Measurements from ENCODE around the gene KCNA10. TPM values are rescaled to one million over a fixed set of nuclear protein-coding genes. Genes with fewer than 3 reads are reported as not detected.

Gene KCNA10
- total RNA-seq = not detected in 2 replicates

GRCh38 chr1:110519125-110519810, at the start of gene KCNA10:
KCNA10 (minus strand) TSS chr1:110519175; CDS start chr1:110518787, 388 bp downstream.
- TF ChIP-seq CTCF (IDR thresholded peaks at IDR 0.05) = no peak
- Mint-ChIP-seq H3K27me3 (peaks cover 21% of the 10 kb centered on the region), H3K36me3 (ENCODE audit: low read depth) (no peaks in the 10 kb centered on the region), H3K27ac (no peak within 1 kb of the TSS), H3K4me3 (no peak within 1 kb of the TSS), H3K9me3 (no peaks in the 10 kb centered on the region), H3K4me1 (peaks cover under 1% of the 10 kb centered on the region)
- CTCF ChIA-PET = interaction anchor here (1.9 kb wide), 1 partner anchor 23 kb away, joined by 4 read pairs; no protein-coding TSS in a partner anchor
- POLR2A ChIA-PET = no interaction called here
- intact Hi-C loops (cut with micrococcal nuclease) = no loop called here
- ATAC-seq (ENCODE audit: low read depth) (no peak), DNase-seq (no peak)

GRCh38 chr1:110566836-110567235, 47.9 kb upstream of the KCNA10 start:
- CTCF ChIA-PET = no interaction called here
- peaks cover 37% of the 10 kb centered on the region for H3K27me3 Mint-ChIP-seq
- H3K27ac Mint-ChIP-seq = no peak overlapping the region

GRCh38 chr1:110565565-110565964, 46.6 kb upstream of the KCNA10 start:
- no peak for DNase-seq
- intact Hi-C loops (cut with micrococcal nuclease) = no loop called here
- POLR2A ChIA-PET = no interaction called here
- Mint-ChIP-seq H3K4me1 (no peaks in the 10 kb centered on the region), H3K27ac (no peak overlapping the region), H3K27me3 (peaks cover 31% of the 10 kb centered on the region), H3K36me3 (ENCODE audit: low read depth) (no peaks in the 10 kb centered on the region), H3K4me3 (no peak overlapping the region), H3K9me3 (no peaks in the 10 kb centered on the region)
- ATAC-seq (ENCODE audit: low read depth) = no peak
- CTCF ChIA-PET = no interaction called here
- no peak for TF ChIP-seq CTCF (IDR thresholded peaks at IDR 0.05)

More at GRCh38 chr1:110566836-110567235, 47.9 kb upstream of the KCNA10 start:
- POLR2A ChIA-PET = no interaction called here
- TF ChIP-seq CTCF (IDR thresholded peaks at IDR 0.05) = no peak
- H3K4me3 Mint-ChIP-seq = no peak overlapping the region
- intact Hi-C loops (cut with micrococcal nuclease) = no loop called here
- ATAC-seq (ENCODE audit: low read depth) (no peak), DNase-seq (no peak)
- H3K36me3 Mint-ChIP-seq (ENCODE audit: low read depth) = no peaks in the 10 kb centered on the region
- no peaks in the 10 kb centered on the region for H3K4me1 Mint-ChIP-seq
- no peaks in the 10 kb centered on the region for H3K9me3 Mint-ChIP-seq

GRCh38 chr1:110563089-110563488, 44.1 kb upstream of the KCNA10 start:
- Mint-ChIP-seq H3K9me3 (no peaks in the 10 kb centered on the region), H3K36me3 (ENCODE audit: low read depth) (no peaks in the 10 kb centered on the region), H3K27ac (no peak overlapping the region), H3K4me1 (no peaks in the 10 kb centered on the region), H3K27me3 (peaks cover 25% of the 10 kb centered on the region), H3K4me3 (no peak overlapping the region)
- POLR2A ChIA-PET = no interaction called here
- no peak for TF ChIP-seq CTCF (IDR thresholded peaks at IDR 0.05)
- CTCF ChIA-PET = interaction anchor here (1.2 kb wide), 1 partner anchor 218 kb away, joined by 3 read pairs; no protein-coding TSS in a partner anchor
- DNase-seq = no peak
- intact Hi-C loops (cut with micrococcal nuclease) = no loop called here
- no peak for ATAC-seq (ENCODE audit: low read depth)

DNA sequence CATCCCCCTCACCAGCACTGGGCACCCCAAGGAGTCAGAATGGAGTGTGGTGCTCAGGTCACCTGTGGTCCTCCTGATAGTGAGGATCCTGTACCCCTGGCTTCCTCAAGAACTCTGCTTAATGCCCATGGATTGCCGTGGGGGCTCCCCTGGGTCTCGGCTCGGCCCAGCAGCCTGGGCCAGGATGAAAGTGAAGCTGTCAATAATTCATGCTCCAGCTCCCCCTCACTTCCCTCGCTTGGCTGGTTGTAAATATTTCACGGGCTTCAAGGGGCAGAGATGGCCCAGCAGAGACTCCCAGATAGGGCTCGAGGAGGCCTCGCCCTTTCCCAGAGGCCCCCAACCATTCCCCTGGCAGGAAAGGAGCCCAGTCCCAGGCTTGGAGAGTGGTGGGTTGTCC, 42.6 kb upstream of the KCNA10 start:
- intact Hi-C loops (cut with micrococcal nuclease) = no loop called here
- Mint-ChIP-seq H3K27me3 (peaks cover 24% of the 10 kb centered on the region), H3K4me3 (no peak overlapping the region), H3K27ac (no peak overlapping the region), H3K36me3 (ENCODE audit: low read depth) (no peaks in the 10 kb centered on the region), H3K4me1 (no peaks in the 10 kb centered on the region), H3K9me3 (no peaks in the 10 kb centered on the region)
- DNase-seq = no peak
- no peak for ATAC-seq (ENCODE audit: low read depth)
- POLR2A ChIA-PET = no interaction called here
- no peak for TF ChIP-seq CTCF (IDR thresholded peaks at IDR 0.05)
- CTCF ChIA-PET = interaction anchor here (1.0 to 1.2 kb wide), 2 partner anchors 204 to 219 kb away, joined by 3 read pairs; no protein-coding TSS in a partner anchor

Measured in activated B cell treated with CpG ODN at 0.5 μM for 24 hours (primary cell).